ENCODE measurements around the gene KIF26A.

KIF26A gene

DNA sequence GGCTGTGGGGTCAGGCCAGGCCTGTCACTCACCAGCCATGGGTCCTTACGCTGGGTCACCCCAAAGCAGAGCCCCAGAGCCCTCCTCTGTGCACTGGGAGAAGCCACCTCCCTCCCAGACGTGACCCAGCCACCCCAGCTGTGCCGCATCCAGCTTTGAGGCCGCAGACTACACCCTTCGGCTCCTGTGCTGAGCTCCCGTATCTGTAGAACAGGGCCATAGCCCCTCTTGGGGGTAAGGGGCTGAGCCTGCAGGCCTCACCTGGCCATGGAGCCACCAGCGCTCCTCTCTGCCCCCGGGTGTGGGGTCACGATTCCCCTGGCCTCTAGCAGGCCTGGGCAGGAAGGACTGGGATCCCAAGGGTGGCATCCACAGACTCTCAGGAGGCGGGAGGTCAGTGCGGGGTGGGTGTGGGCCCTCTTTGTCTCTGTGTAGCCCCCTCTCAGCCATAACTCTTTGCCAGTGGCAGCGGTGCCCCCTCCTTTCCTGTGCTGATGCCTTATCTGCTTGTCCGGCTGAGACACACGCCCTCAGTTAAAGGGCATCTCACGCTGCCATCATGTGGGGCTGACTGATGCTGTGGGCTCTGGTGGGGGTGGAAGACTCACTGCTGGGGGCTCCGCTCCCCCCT, 36.6 kb upstream of the KIF26A start:
- Histone ChIP-seq H3K36me3 (ENCODE audit: insufficient read depth, low read length) (no peaks in the 10 kb centered on the region), H3K9ac (ENCODE audit: low read length) (no peak overlapping the region), H3K4me2 (ENCODE audit: low read length) (no peak overlapping the region), H3K4me1 (ENCODE audit: insufficient read depth, low read length, severe bottlenecking) (no peaks in the 10 kb centered on the region), H3K4me3 (ENCODE audit: low read depth, low read length, poor library complexity, severe bottlenecking) (no peak overlapping the region), H3K79me2 (ENCODE audit: insufficient read depth, low read length) (no peaks in the 10 kb centered on the region), H2AFZ (ENCODE audit: low read length) (no peak overlapping the region), H3K27me3 (ENCODE audit: insufficient read depth, low read length) (0 out of 2 replicates have a peak, but pooled peaks cover 11% of the 10 kb centered on the region), H4K20me1 (ENCODE audit: insufficient read depth, low read length) (no peaks in the 10 kb centered on the region), H3K9me3 (ENCODE audit: low read length) (no peaks in the 10 kb centered on the region), H3K9me2 (ENCODE audit: low read depth, low read length) (no peaks in the 10 kb centered on the region), H3F3A (ENCODE audit: insufficient read depth, low read length) (no peaks in the 10 kb centered on the region), H3K27ac (ENCODE audit: low read depth, low read length, poor library complexity, severe bottlenecking) (no peak overlapping the region)
- TF ChIP-seq, protein P1, sequence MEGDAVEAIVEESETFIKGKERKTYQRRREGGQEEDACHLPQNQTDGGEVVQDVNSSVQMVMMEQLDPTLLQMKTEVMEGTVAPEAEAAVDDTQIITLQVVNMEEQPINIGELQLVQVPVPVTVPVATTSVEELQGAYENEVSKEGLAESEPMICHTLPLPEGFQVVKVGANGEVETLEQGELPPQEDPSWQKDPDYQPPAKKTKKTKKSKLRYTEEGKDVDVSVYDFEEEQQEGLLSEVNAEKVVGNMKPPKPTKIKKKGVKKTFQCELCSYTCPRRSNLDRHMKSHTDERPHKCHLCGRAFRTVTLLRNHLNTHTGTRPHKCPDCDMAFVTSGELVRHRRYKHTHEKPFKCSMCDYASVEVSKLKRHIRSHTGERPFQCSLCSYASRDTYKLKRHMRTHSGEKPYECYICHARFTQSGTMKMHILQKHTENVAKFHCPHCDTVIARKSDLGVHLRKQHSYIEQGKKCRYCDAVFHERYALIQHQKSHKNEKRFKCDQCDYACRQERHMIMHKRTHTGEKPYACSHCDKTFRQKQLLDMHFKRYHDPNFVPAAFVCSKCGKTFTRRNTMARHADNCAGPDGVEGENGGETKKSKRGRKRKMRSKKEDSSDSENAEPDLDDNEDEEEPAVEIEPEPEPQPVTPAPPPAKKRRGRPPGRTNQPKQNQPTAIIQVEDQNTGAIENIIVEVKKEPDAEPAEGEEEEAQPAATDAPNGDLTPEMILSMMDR (IDR thresholded peaks at IDR 0.05; ENCODE audit: low read length), result no peak
- TF ChIP-seq EZH2 (IDR thresholded peaks at IDR 0.05; ENCODE audit: borderline replicate concordance, low read length), result no peak

DNA sequence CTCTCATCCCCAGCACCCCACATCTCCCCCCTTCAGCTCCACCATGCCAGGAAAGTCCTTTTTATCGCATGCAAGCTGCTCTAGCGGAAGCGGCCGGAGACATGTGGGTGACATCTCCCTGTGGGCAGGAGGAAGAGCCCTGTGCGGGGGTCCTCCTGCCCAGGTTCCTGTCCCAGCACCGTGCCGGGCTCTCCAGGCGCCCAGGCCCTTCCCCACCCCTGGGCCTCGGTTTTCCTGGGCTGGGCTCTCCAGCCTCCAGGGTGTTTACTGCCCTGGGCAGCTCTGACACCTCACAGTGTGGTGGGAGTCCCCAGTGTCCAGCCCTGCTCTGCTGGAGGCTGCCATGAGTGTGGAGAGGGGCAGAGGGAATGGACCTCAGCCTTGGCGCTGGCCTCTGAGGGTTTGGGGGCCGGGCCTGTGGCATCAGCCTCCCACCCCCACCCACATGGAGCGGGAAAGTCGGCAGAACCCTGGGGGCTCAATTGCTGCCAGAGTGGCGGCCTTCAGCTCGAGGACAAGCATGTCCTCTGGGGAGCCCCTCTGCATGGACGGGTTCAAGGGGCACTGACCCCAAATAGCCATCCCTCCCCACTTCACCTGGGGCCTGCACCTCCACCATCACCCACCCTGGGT, 36.0 kb upstream of the KIF26A start:
- H3K27me3 ChIP-seq (ENCODE audit: insufficient read depth, low read length), result 0 out of 2 replicates have a peak, but pooled peaks cover 11% of the 10 kb centered on the region
- H3K27ac ChIP-seq (ENCODE audit: low read depth, low read length, poor library complexity, severe bottlenecking), result no peak overlapping the region
- H4K20me1 ChIP-seq (ENCODE audit: insufficient read depth, low read length), result no peaks in the 10 kb centered on the region
- no peaks in the 10 kb centered on the region for H3K9me2 ChIP-seq (ENCODE audit: low read depth, low read length)
- H3K79me2 ChIP-seq (ENCODE audit: insufficient read depth, low read length), result no peaks in the 10 kb centered on the region
- no peak overlapping the region for H3K4me2 ChIP-seq (ENCODE audit: low read length)
- no peaks in the 10 kb centered on the region for H3K4me1 ChIP-seq (ENCODE audit: insufficient read depth, low read length, severe bottlenecking)
- TF ChIP-seq EZH2 (IDR thresholded peaks at IDR 0.05; ENCODE audit: borderline replicate concordance, low read length), result no peak
- TF ChIP-seq, protein P1 (IDR thresholded peaks at IDR 0.05; ENCODE audit: low read length), result no peak
- H3F3A ChIP-seq (ENCODE audit: insufficient read depth, low read length), result no peaks in the 10 kb centered on the region
- H3K36me3 ChIP-seq (ENCODE audit: insufficient read depth, low read length), result no peaks in the 10 kb centered on the region
- no peak overlapping the region for H3K4me3 ChIP-seq (ENCODE audit: low read depth, low read length, poor library complexity, severe bottlenecking)
- no peak overlapping the region for H2AFZ ChIP-seq (ENCODE audit: low read length)
- no peak overlapping the region for H3K9ac ChIP-seq (ENCODE audit: low read length)
- no peaks in the 10 kb centered on the region for H3K9me3 ChIP-seq (ENCODE audit: low read length)

DNA sequence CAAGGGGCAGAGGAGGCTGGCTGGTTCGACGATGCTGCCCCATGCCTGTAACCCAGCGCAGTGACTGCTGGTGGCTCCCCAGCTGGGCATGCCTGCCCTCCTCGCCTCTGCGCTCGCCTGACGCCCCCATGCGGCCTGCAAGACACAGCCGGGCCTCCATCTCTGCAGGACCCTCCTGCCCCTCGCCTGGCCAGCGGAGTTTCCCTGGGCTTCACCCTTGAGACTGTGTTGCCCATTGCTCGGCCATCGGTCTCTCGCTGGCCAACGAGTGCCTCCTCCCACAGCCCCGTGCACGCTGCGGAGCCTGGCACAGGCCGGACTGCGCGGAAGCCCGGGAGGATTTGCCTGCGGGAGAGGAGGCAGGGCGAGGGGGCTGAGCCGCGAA, 35.3 kb upstream of the KIF26A start:
- H3K9me3 ChIP-seq (ENCODE audit: low read length), result no peaks in the 10 kb centered on the region
- H3K36me3 ChIP-seq (ENCODE audit: insufficient read depth, low read length), result no peaks in the 10 kb centered on the region
- H3K9ac ChIP-seq (ENCODE audit: low read length), result no peak overlapping the region
- no peak overlapping the region for H3K27ac ChIP-seq (ENCODE audit: low read depth, low read length, poor library complexity, severe bottlenecking)
- 0 out of 2 replicates have a peak, but pooled peaks cover 11% of the 10 kb centered on the region for H3K27me3 ChIP-seq (ENCODE audit: insufficient read depth, low read length)
- H3K79me2 ChIP-seq (ENCODE audit: insufficient read depth, low read length), result no peaks in the 10 kb centered on the region
- H3F3A ChIP-seq (ENCODE audit: insufficient read depth, low read length), result no peaks in the 10 kb centered on the region
- TF ChIP-seq EZH2 (IDR thresholded peaks at IDR 0.05; ENCODE audit: borderline replicate concordance, low read length), result no peak
- TF ChIP-seq, protein P1 (IDR thresholded peaks at IDR 0.05; ENCODE audit: low read length), result peak; percentile 18; the same call in 1 of the 2 replicates
- H3K4me1 ChIP-seq (ENCODE audit: insufficient read depth, low read length, severe bottlenecking), result no peaks in the 10 kb centered on the region
- H4K20me1 ChIP-seq (ENCODE audit: insufficient read depth, low read length), result no peaks in the 10 kb centered on the region
- H3K4me2 ChIP-seq (ENCODE audit: low read length), result no peak overlapping the region
- H3K4me3 ChIP-seq (ENCODE audit: low read depth, low read length, poor library complexity, severe bottlenecking), result no peak overlapping the region
- no peak overlapping the region for H2AFZ ChIP-seq (ENCODE audit: low read length)
- H3K9me2 ChIP-seq (ENCODE audit: low read depth, low read length), result no peaks in the 10 kb centered on the region

All from OCI-LY1 (cell line).